ENCODE data around the gene IL31.

The IL31 gene

GRCh38 chr12:122133192-122133950 is 40.6 kb downstream of the IL31 start:
- Histone ChIP-seq H3K4me1 (ENCODE audit: insufficient read depth, low read length, poor library complexity, severe bottlenecking) (no peaks in the 10 kb centered on the region), H3K36me3 (ENCODE audit: insufficient read depth, low read length) (peaks cover 71% of the 10 kb centered on the region; the same call in 1 of the 2 replicates), H3K27me3 (ENCODE audit: insufficient read depth, low read length, poor library complexity, severe bottlenecking) (no peaks in the 10 kb centered on the region), H3F3A (ENCODE audit: low read depth) (no peaks in the 10 kb centered on the region), H3K79me2 (ENCODE audit: insufficient read depth, low read length) (no peaks in the 10 kb centered on the region), H3K9ac (ENCODE audit: low read depth, low read length, poor library complexity, severe bottlenecking) (no peak overlapping the region), H3K9me3 (ENCODE audit: insufficient read depth, low read depth, low read length) (no peaks in the 10 kb centered on the region), H3K4me3 (ENCODE audit: low read length, poor library complexity, severe bottlenecking) (no peak overlapping the region), H4K20me1 (ENCODE audit: insufficient read depth, low read length, poor library complexity, severe bottlenecking) (no peaks in the 10 kb centered on the region), H3K4me2 (ENCODE audit: low read depth, low read length, poor library complexity, severe bottlenecking) (no peak overlapping the region), H2AFZ (ENCODE audit: low read length) (no peak overlapping the region), H3K9me2 (replicated peaks; ENCODE audit: low read depth, low read length) (no peaks in the 10 kb centered on the region)
- TF ChIP-seq EZH2phosphoT487 (IDR thresholded peaks at IDR 0.05; ENCODE audit: borderline replicate concordance) (no peak), CTCF (conservative IDR thresholded peaks at IDR 0.05; ENCODE audit: low read length) (no peak)

GRCh38 chr12:122130150-122130549 is 43.9 kb downstream of the IL31 start:
- Histone ChIP-seq H3K9me2 (replicated peaks; ENCODE audit: low read depth, low read length) (no peaks in the 10 kb centered on the region), H3K9me3 (ENCODE audit: insufficient read depth, low read depth, low read length) (no peaks in the 10 kb centered on the region), H2AFZ (ENCODE audit: low read length) (no peak overlapping the region), H3K4me3 (ENCODE audit: low read length, poor library complexity, severe bottlenecking) (no peak overlapping the region), H3K4me2 (ENCODE audit: low read depth, low read length, poor library complexity, severe bottlenecking) (no peak overlapping the region), H3K36me3 (ENCODE audit: insufficient read depth, low read length) (peaks cover 73% of the 10 kb centered on the region; the same call in 1 of the 2 replicates), H3K4me1 (ENCODE audit: insufficient read depth, low read length, poor library complexity, severe bottlenecking) (no peaks in the 10 kb centered on the region), H3K27me3 (ENCODE audit: insufficient read depth, low read length, poor library complexity, severe bottlenecking) (no peaks in the 10 kb centered on the region), H3K79me2 (ENCODE audit: insufficient read depth, low read length) (peaks cover 15% of the 10 kb centered on the region; the same call in 1 of the 2 replicates), H3K9ac (ENCODE audit: low read depth, low read length, poor library complexity, severe bottlenecking) (no peak overlapping the region), H4K20me1 (ENCODE audit: insufficient read depth, low read length, poor library complexity, severe bottlenecking) (peaks cover 2% of the 10 kb centered on the region), H3F3A (ENCODE audit: low read depth) (no peaks in the 10 kb centered on the region)
- TF ChIP-seq CTCF (conservative IDR thresholded peaks at IDR 0.05; ENCODE audit: low read length), result no peak
- TF ChIP-seq EZH2phosphoT487 (IDR thresholded peaks at IDR 0.05; ENCODE audit: borderline replicate concordance), result no peak

GRCh38 chr12:122129131-122129530 is 44.9 kb downstream of the IL31 start:
- no peak overlapping the region for H3K9ac ChIP-seq (ENCODE audit: low read depth, low read length, poor library complexity, severe bottlenecking)
- H3K4me1 ChIP-seq (ENCODE audit: insufficient read depth, low read length, poor library complexity, severe bottlenecking), result no peaks in the 10 kb centered on the region
- H3K9me3 ChIP-seq (ENCODE audit: insufficient read depth, low read depth, low read length), result no peaks in the 10 kb centered on the region
- H3K4me3 ChIP-seq (ENCODE audit: low read length, poor library complexity, severe bottlenecking), result no peak overlapping the region
- peaks cover 68% of the 10 kb centered on the region; the same call in 1 of the 2 replicates for H3K36me3 ChIP-seq (ENCODE audit: insufficient read depth, low read length)
- no peak overlapping the region for H3K4me2 ChIP-seq (ENCODE audit: low read depth, low read length, poor library complexity, severe bottlenecking)
- no peaks in the 10 kb centered on the region for H3F3A ChIP-seq (ENCODE audit: low read depth)
- TF ChIP-seq CTCF (conservative IDR thresholded peaks at IDR 0.05; ENCODE audit: low read length) (no peak), EZH2phosphoT487 (IDR thresholded peaks at IDR 0.05; ENCODE audit: borderline replicate concordance) (no peak)
- no peaks in the 10 kb centered on the region for H3K27me3 ChIP-seq (ENCODE audit: insufficient read depth, low read length, poor library complexity, severe bottlenecking)
- no peaks in the 10 kb centered on the region for H3K9me2 ChIP-seq (replicated peaks; ENCODE audit: low read depth, low read length)
- H4K20me1 ChIP-seq (ENCODE audit: insufficient read depth, low read length, poor library complexity, severe bottlenecking), result peaks cover 2% of the 10 kb centered on the region
- H2AFZ ChIP-seq (ENCODE audit: low read length), result no peak overlapping the region
- peaks cover 15% of the 10 kb centered on the region; the same call in 1 of the 2 replicates for H3K79me2 ChIP-seq (ENCODE audit: insufficient read depth, low read length)

All from Loucy (cell line).